K562 (cell line): ENCODE results near the gene SALL3. TPM values are rescaled to one million over a fixed set of nuclear protein-coding genes. Genes with fewer than 3 reads are reported as not detected.
A peak's percentile ranks its signal among the peaks of the same experiment; 100 is the strongest.

ENCODE experiments used
- ATAC-seq: fragments of 200-7000 bp; cut with Tn5 transposase; 3 replicates; pipeline ENCODE4 v1.9.1; 2020; ENCODE audit warnings: moderate library complexity
- BruUV-seq: library from RNA; stranded (reverse); fragments of 400-500 nt; replicated peaks from 2 replicates; lab custom pipeline; 2021; lab: Mats Ljungman, UMichigan
- CTCF ChIA-PET: fragments of 300-600 bp; formaldehyde crosslinking; extraction: SDS; loops from one replicate; lab custom pipeline; 2021; ENCODE audit warnings: low intra/inter-chr PET ratio; lab: Yijun Ruan, JAX
- POLR2A ChIA-PET: fragments of 300-600, 350-650 bp; sonication (Branson Sonifier 250); formaldehyde crosslinking; extraction: SDS; loops from one replicate; lab custom pipeline; 2021; ENCODE audit warnings: antibody characterized with exemption, inconsistent platforms; lab: Yijun Ruan, JAX
- DNase-seq, 4 experiments: peaks; one replicate each; pipeline versions ENCODE4 v3.0.0 to v3.0.0-alpha.2; 2011 to 2018; ENCODE audit warnings: low spot score in 3 of 4, mixed read lengths in 3 of 4; ENCODE audit errors: extremely low read depth in 1 of 4
- FAIRE-seq: peaks from 2 replicates; lab custom pipeline; 2011; peaks lifted over from hg19 to GRCh38; lab: Jason Lieb, UNC
- H2AFZ ChIP-seq: 2 replicates; pipeline ENCODE4 v1.6.0; 2011; ENCODE audit warnings: low read depth, low read length, control low read depth, inconsistent platforms
- H3K27ac ChIP-seq: fragments of 200-600 bp; 3 replicates; pipeline ENCODE4 v1.8.0; 2011; ENCODE audit warnings: low read depth, mild to moderate bottlenecking, control low read depth, inconsistent platforms, low read length, moderate library complexity, mixed read lengths; ENCODE audit errors: extremely low read depth
- H3K27me3 ChIP-seq, 2 experiments: fragments of 300-600 bp in 1 of 2; 2 replicates in 1 of 2; 3 replicates in 1 of 2; pipeline versions ENCODE4 v1.6.0 to v1.8.0; 2011; ENCODE audit warnings: inconsistent platforms in 2 of 2, low read length in 2 of 2, mild to moderate bottlenecking in 1 of 2, mixed read lengths in 1 of 2, moderate library complexity in 1 of 2; ENCODE audit not compliant: control insufficient read depth in 2 of 2, insufficient read depth in 2 of 2
- H3K36me3 ChIP-seq: fragments of 300-600 bp; 3 replicates; pipeline ENCODE4 v1.8.0; 2011; ENCODE audit warnings: mild to moderate bottlenecking, low read length, inconsistent platforms; ENCODE audit not compliant: control insufficient read depth, insufficient read depth
- H3K4me1 ChIP-seq, 2 experiments: fragments of 200-600 bp in 1 of 2; replicated peaks in 1 of 2; 2 replicates in 1 of 2; 3 replicates in 1 of 2; pipeline versions ENCODE4 v1.5.1 to v1.8.0; 2011; ENCODE audit warnings: inconsistent platforms in 2 of 2, low read length in 2 of 2, mild to moderate bottlenecking in 1 of 2, mixed read lengths in 1 of 2, moderate library complexity in 1 of 2; ENCODE audit not compliant: control insufficient read depth in 2 of 2, insufficient read depth in 2 of 2
- H3K4me2 ChIP-seq: 2 replicates; pipeline ENCODE4 v1.6.1; 2011; ENCODE audit warnings: low read length, control low read depth, inconsistent platforms, mixed read lengths; ENCODE audit not compliant: insufficient read depth
- H3K4me3 ChIP-seq: fragments of 200-600 bp; sonication (generic), shearing (Covaris generic); 2 replicates; pipeline ENCODE4 v1.5.1; 2016; ENCODE audit warnings: control low read depth, inconsistent platforms
- H3K79me2 ChIP-seq: fragments of 200-600 bp; 3 replicates; pipeline ENCODE4 v1.8.0; 2011; ENCODE audit warnings: low read length, inconsistent platforms; ENCODE audit not compliant: control insufficient read depth, insufficient read depth
- H3K9ac ChIP-seq, 2 experiments: 2 replicates each; pipeline versions ENCODE4 v1.6.0 to v1.6.1; 2011; ENCODE audit warnings: low read depth in 2 of 2, low read length in 2 of 2, control low read depth in 1 of 2, inconsistent platforms in 1 of 2, mild to moderate bottlenecking in 1 of 2, mixed read lengths in 1 of 2; ENCODE audit not compliant: insufficient read depth in 1 of 2
- H3K9me1 ChIP-seq: one replicate; pipeline ENCODE4 v1.6.0; 2011; ENCODE audit warnings: inconsistent platforms, mild to moderate bottlenecking, low read length, moderate library complexity; ENCODE audit not compliant: control insufficient read depth, insufficient read depth
- H3K9me3 ChIP-seq: replicated peaks from 2 replicates; pipeline ENCODE4 v1.5.1; 2011; ENCODE audit warnings: low read depth, low read length, inconsistent platforms; ENCODE audit not compliant: control insufficient read depth, insufficient read depth
- H4K20me1 ChIP-seq: replicated peaks from 2 replicates; pipeline ENCODE4 v1.6.1; 2011; ENCODE audit warnings: low read length, inconsistent platforms, mixed read lengths; ENCODE audit not compliant: control insufficient read depth, insufficient read depth
- CC2D1A ChIP-seq: fragments of 450-650 bp; IDR thresholded peaks from 2 replicates; pipeline ENCODE4 v1.6.1; 2017; ENCODE audit warnings: mild to moderate bottlenecking
- CEBPB ChIP-seq: fragments of 450-650 bp; IDR thresholded peaks from 2 replicates; pipeline ENCODE4 v1.6.1; 2016; ENCODE audit warnings: missing genetic modification characterization, missing compliant biosample characterization
- CTBP1 ChIP-seq: fragments of 450-650 bp; IDR thresholded peaks from 2 replicates; pipeline ENCODE4 v1.6.1; 2016; ENCODE audit warnings: borderline replicate concordance
- CTCF ChIP-seq, 3 experiments: IDR thresholded peaks in 2 of 3; conservative IDR thresholded peaks in 1 of 3; 2 replicates each; pipeline ENCODE4 v1.5.1; 2011 to 2012; ENCODE audit warnings: low read length in 3 of 3, mild to moderate bottlenecking in 3 of 3, control low read depth in 2 of 3, improper control_type of control experiment in 1 of 3, inconsistent platforms in 1 of 3, low read depth in 1 of 3, mixed read lengths in 1 of 3, moderate library complexity in 1 of 3; ENCODE audit not compliant: insufficient read depth in 2 of 3
- CXXC5 ChIP-seq: fragments of 250-450 bp; sonication (Bioruptor Pico); IDR thresholded peaks from 2 replicates; pipeline ENCODE4 v1.8.0; 2022; ENCODE audit warnings: inconsistent platforms, mild to moderate bottlenecking, moderate library complexity
- E2F6 ChIP-seq, 2 experiments: IDR thresholded peaks; 2 replicates each; pipeline ENCODE4 v1.6.1; 2011; ENCODE audit warnings: borderline replicate concordance in 1 of 2, control low read depth in 1 of 2, low read depth in 1 of 2, low read length in 1 of 2, mild to moderate bottlenecking in 1 of 2, mixed read lengths in 1 of 2, moderate library complexity in 1 of 2; ENCODE audit not compliant: insufficient read depth in 1 of 2, insufficient read length in 1 of 2, poor library complexity in 1 of 2, severe bottlenecking in 1 of 2; ENCODE audit errors: extremely low read depth in 1 of 2
- EP300 ChIP-seq: IDR thresholded peaks from 2 replicates; pipeline ENCODE4 v1.6.1; 2012; ENCODE audit warnings: low read length, improper control_type of control experiment
- HCFC1 ChIP-seq: IDR thresholded peaks from 2 replicates; pipeline ENCODE4 v1.6.1; 2012; ENCODE audit warnings: low read depth, low read length, improper control_type of control experiment
- HMG20B ChIP-seq: fragments of 250-450 bp; sonication (Bioruptor Pico); IDR thresholded peaks from 2 replicates; pipeline ENCODE4 v1.5.0; 2021; ENCODE audit warnings: mild to moderate bottlenecking
- HNRNPLL ChIP-seq: fragments of 200-400 bp; formaldehyde crosslinking; IDR thresholded peaks from 2 replicates; pipeline ENCODE4 v1.6.1; 2017; ENCODE audit warnings: low read length, low read depth, mild to moderate bottlenecking; ENCODE audit not compliant: poor library complexity, severe bottlenecking
- SMARCB1 ChIP-seq: IDR thresholded peaks from 2 replicates; pipeline ENCODE4 v1.6.1; 2011; ENCODE audit warnings: improper control_type of control experiment, low read depth; ENCODE audit not compliant: insufficient read length
- SRSF7 ChIP-seq: fragments of 200-400 bp; formaldehyde crosslinking; optimal IDR thresholded peaks from 2 replicates; pipeline ENCODE3; 2017; ENCODE audit warnings: mild to moderate bottlenecking, low read depth, low read length
- ZHX1 ChIP-seq: fragments of 150-350 bp; conservative IDR thresholded peaks from 2 replicates; pipeline ENCODE4 v1.6.1; 2014; ENCODE audit warnings: low read length
- ZNF140 ChIP-seq: fragments of 250-450 bp; sonication (Bioruptor Pico); IDR thresholded peaks from 2 replicates; pipeline ENCODE4 v1.8.0; 2021; ENCODE audit warnings: moderate library complexity, mild to moderate bottlenecking, inconsistent platforms
- ZNF589 ChIP-seq: fragments of 200-800 bp; sonication (Bioruptor generic); IDR thresholded peaks from 2 replicates; pipeline ENCODE4 v1.6.1; 2016; ENCODE audit warnings: low read depth, missing genetic modification characterization, missing compliant biosample characterization
- ZNF699 ChIP-seq: fragments of 250-450 bp; sonication (Bioruptor Pico); IDR thresholded peaks from 2 replicates; pipeline ENCODE4 v1.8.0; 2021; ENCODE audit warnings: mild to moderate bottlenecking, moderate library complexity; ENCODE audit not compliant: insufficient replicate concordance
- ZNF766 ChIP-seq: fragments of 200-800 bp; sonication (Bioruptor generic); conservative IDR thresholded peaks from 2 replicates; pipeline ENCODE4 v1.6.1; 2016; ENCODE audit warnings: missing genetic modification characterization, missing compliant biosample characterization
- WGBS: fragments of 100-300 bp; shearing (Covaris generic); methylation state at CpG from one replicate; pipeline ENCODE4 v1.1.6; 2016; ENCODE audit warnings: low coverage, mixed read lengths; ENCODE audit not compliant: insufficient coverage; ENCODE audit errors: missing lambda C conversion rate; 5-methylcytosine and 5-hydroxymethylcytosine counted together
- in situ Hi-C: fragments of 300-500 bp; cut with MboI; formaldehyde crosslinking; loops from 4 replicates; pipeline ENCODE4 v1.15.0; 2018; ENCODE audit warnings: inconsistent platforms, mixed read lengths
- intact Hi-C: fragments of 100-400 bp; cut with micrococcal nuclease; formaldehyde crosslinking; loops from 2 replicates; pipeline ENCODE4 v1.14.2; 2022
- polyA plus RNA-seq, 8 experiments: library from polyadenylated mRNA; depleted of rRNA in 4 of 8; stranded (reverse) in 5 of 8; unstranded in 3 of 8; fragments of >200 nt; fragmentation: Nextera tagmentation in 2 of 8; fragmentation: Illumina TruSeq in 1 of 8; extraction: Ambion mirVana in 2 of 8; extraction: Trizol in 1 of 8; gene quantifications; 2 replicates each; pipeline versions ENCODE4 v1.2.1 to v1.2.3, GENCODE V29; 2011 to 2014; ENCODE audit warnings: inconsistent platforms in 1 of 8, missing spikeins in 1 of 8
- total RNA-seq, 7 experiments: library from RNA; depleted of rRNA in 6 of 7; stranded (reverse); fragments of >200 nt in 6 of 7; fragmentation: Illumina TruSeq in 2 of 7; extraction: Trizol in 2 of 7; gene quantifications; 2 replicates each; pipeline versions ENCODE4 v1.2.1 to v1.2.3, GENCODE V29; 2011 to 2021; ENCODE audit warnings: low replicate concordance in 1 of 7

The SALL3 gene
- total and polyA plus RNA-seq, 9 of the 15 experiments (the other 6 are each of a cell fraction or from before 2014, with no cell fraction given), result not detected

GRCh38 chr18:78986018-78986481 is 6.4 kb downstream of the SALL3 start:
- intact Hi-C loops, result loop anchor here (5.0 kb wide), 1 partner anchor 1219 kb away; no protein-coding TSS in a partner anchor
- CTCF ChIA-PET, result no interaction called here
- H3K36me3 ChIP-seq, result no peaks in the 10 kb centered on the region
- H3K27me3 ChIP-seq, result peaks cover 6 to 11% of the 10 kb centered on the region in 2 experiments; a peak in 4 of 5 replicates
- H3K4me2 ChIP-seq, result no peak overlapping the region
- H2AFZ ChIP-seq, result no peak overlapping the region
- H3K9ac ChIP-seq, result no peak overlapping the region
- no peaks in the 10 kb centered on the region; a peak in 1 of 5 replicates for H3K4me1 ChIP-seq
- H3K27ac ChIP-seq, result no peak overlapping the region
- no peaks in the 10 kb centered on the region for H3K9me1 ChIP-seq
- 2% methylated on average over 20 of the region's 20 CpGs for WGBS
- FAIRE-seq (no peak), ATAC-seq (peak; percentile 77), DNase-seq (peak in 3 of 4 experiments; percentile 9 to 26 (median 14))
- H3K9me3 ChIP-seq, result no peaks in the 10 kb centered on the region
- in situ Hi-C loops, result no loop called here
- POLR2A ChIA-PET, result no interaction called here
- no TSS peak for BruUV-seq
- no peak overlapping the region for H3K4me3 ChIP-seq
- no peaks in the 10 kb centered on the region for H4K20me1 ChIP-seq
- no peaks in the 10 kb centered on the region for H3K79me2 ChIP-seq
- TF ChIP-seq CEBPB (tag) (peak; percentile 28; the same call in 1 of the 2 replicates), CXXC5 (no peak), HMG20B (CRISPR knock-in tag) (no peak), CTCF (IDR thresholded peaks at IDR 0.05 in 2 of 3, conservative IDR thresholded peaks at IDR 0.05 in 1 of 3; ENCODE audit: insufficient read depth in 2 of 3, low read depth in 1 of 3, low read length in 3 of 3) (peak; percentile 51 to 65 (median 53)), E2F6 (IDR thresholded peaks at IDR 0.05; ENCODE audit: borderline replicate concordance in 1 of 2, extremely low read depth in 1 of 2, insufficient read depth in 1 of 2, insufficient read length in 1 of 2, low read depth in 1 of 2, low read length in 1 of 2, poor library complexity in 1 of 2, severe bottlenecking in 1 of 2) (peak in 1 of 2 experiments; percentile 28), ZNF140 (CRISPR knock-in tag) (no peak), ZNF589 (CRISPR knock-in tag) (no peak), ZNF766 (CRISPR knock-in tag) (no peak), CC2D1A (no peak), SMARCB1 (no peak), SRSF7 (no peak), EP300 (no peak), HCFC1 (no peak), ZNF699 (CRISPR knock-in tag) (no peak), HNRNPLL (no peak), ZHX1 (no peak), CTBP1 (no peak)
